Stimulated activated CD8-positive, alpha-beta memory T cell treated with anti-CD3 and anti-CD28 coated beads, Interleukin-4, amount 100 ng/mL, for 4 hours (primary cell): ENCODE data around the gene ESPN.
A peak's percentile ranks its signal among the peaks of the same experiment; 100 is the strongest.
"Not testable (repeated sequence)": the region's sequence is repeated elsewhere in the genome, so short reads cannot be mapped to it uniquely, and the experiment has no call there.

Experiments
- DNase-seq, 2 donors: peaks; one replicate each; pipeline ENCODE4 v3.0.0-alpha.2; 2020; ENCODE audit warnings: low read depth in 2 of 2, low spot score in 1 of 2

Gene ESPN, protein sequence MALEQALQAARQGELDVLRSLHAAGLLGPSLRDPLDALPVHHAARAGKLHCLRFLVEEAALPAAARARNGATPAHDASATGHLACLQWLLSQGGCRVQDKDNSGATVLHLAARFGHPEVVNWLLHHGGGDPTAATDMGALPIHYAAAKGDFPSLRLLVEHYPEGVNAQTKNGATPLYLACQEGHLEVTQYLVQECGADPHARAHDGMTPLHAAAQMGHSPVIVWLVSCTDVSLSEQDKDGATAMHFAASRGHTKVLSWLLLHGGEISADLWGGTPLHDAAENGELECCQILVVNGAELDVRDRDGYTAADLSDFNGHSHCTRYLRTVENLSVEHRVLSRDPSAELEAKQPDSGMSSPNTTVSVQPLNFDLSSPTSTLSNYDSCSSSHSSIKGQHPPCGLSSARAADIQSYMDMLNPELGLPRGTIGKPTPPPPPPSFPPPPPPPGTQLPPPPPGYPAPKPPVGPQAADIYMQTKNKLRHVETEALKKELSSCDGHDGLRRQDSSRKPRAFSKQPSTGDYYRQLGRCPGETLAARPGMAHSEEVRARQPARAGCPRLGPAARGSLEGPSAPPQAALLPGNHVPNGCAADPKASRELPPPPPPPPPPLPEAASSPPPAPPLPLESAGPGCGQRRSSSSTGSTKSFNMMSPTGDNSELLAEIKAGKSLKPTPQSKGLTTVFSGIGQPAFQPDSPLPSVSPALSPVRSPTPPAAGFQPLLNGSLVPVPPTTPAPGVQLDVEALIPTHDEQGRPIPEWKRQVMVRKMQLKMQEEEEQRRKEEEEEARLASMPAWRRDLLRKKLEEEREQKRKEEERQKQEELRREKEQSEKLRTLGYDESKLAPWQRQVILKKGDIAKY

GRCh38 chr1:6424619-6425593 is at the start of gene ESPN:
Gene ESPN (plus strand): TSS chr1:6424776. CDS start chr1:6424956, 180 bp downstream.
- DNase-seq, result no peak

DNA sequence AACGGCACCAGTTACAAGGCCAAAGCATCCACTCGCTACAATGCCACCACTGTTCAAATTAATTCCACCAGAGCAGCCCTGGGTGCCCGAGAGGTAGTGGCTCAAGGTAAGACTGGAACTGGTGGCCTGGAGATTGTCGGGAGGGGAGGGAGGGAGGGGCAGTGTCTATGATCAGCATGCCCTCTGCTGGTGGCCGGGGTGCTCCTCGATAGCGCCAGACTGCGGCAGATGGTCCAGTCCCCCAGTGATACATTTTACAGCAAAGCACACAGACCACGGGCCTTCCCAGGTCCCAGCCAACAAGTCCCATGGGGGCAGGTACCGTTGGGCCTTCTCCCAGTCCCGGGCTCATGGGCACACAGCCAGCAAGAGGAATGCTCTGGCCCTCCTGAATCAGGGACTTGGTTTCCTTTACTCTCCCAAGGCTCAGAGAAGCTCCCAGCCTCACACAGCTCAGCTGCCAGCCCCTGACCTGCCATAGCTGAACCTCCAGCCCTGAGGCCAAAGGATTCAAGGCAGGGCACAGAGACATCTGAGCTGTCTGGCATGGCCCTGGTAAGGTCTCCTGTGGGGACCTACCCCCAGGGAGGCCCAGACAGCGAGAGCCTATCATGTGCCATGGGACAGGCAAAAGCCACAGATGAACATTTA is 46.4 kb upstream of the ESPN start:
- no peak for DNase-seq

GRCh38 chr1:6380037-6380436 is 44.5 kb upstream of the ESPN start:
- DNase-seq, result no peak

DNA sequence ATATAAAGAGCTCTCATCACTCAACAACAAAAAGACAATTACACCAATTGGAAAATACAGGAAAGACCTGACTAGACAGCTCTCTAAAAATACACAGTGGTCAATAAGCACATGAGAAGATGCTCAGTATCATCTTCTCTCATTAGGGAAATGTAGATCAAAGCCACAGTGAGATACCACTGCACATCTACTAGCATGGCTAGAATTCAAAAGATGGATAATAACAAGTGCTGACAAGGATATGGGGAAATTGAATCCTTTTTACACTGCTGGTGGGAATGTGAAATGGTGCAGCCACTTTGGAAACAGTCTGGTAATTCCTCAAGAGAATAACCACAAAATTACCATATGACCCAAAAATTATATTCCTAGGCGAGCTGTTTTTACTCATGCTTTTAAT is 40.4 kb upstream of the ESPN start:
- no peak for DNase-seq

DNA sequence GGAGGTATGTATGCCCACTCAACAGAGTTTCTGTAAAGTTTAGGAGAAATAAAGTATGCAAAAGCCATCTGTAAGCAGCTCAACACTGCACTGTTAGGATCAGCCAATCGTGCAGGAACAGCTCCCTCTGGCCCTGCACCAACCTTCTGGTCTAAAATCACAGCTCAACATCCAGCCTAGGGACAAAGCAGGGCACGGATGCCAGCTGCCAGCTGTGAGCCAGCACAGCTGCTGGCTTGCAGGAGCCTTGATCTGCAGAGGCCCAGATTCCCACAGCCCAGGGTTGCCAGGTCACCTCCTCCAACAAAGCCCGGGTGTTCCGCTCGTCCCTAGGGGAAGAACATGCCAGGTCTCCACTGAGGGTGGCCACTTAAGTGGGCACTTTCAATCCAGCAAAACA is 39.6 kb upstream of the ESPN start:
- DNase-seq, result no peak

- DNase-seq, result no peak
These were observed 38.9 kb upstream of the ESPN start for GRCh38 chr1:6385488-6386191.

- no peak for DNase-seq
These were observed 38.1 kb upstream of the ESPN start for GRCh38 chr1:6386371-6386949.

DNA sequence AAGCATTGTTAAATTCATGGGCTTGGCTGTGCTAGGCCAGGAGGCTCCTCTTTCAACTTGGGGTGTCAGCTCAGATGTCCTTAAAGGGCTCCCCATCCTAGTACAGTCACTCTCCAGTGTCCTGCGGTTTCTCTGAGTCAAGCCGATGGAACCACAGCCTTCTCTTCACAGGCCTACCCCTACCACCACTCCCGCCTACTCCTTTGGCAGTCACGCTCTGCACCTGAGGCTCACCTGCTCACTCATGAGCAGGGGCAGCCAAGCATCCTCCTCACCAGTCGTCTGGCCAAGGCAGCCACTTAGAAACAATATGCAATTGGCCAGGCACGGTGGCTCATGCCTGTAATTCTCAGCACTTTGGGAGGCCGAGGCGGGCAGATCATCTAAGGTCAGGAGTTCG is 34.6 kb upstream of the ESPN start:
- DNase-seq, result no peak

- no peak for DNase-seq
These were observed 32.4 kb upstream of the ESPN start for GRCh38 chr1:6391951-6392808.

- DNase-seq, result no peak
These were observed 31.7 kb upstream of the ESPN start for GRCh38 chr1:6392809-6393399.

GRCh38 chr1:6393400-6394187 is 31.0 kb upstream of the ESPN start, which contains the start of gene ACOT7:
Gene ACOT7 (minus strand): TSS chr1:6393767. CDS start chr1:6393399, 368 bp downstream.
- peak; percentile 77 to 84 for DNase-seq

DNA sequence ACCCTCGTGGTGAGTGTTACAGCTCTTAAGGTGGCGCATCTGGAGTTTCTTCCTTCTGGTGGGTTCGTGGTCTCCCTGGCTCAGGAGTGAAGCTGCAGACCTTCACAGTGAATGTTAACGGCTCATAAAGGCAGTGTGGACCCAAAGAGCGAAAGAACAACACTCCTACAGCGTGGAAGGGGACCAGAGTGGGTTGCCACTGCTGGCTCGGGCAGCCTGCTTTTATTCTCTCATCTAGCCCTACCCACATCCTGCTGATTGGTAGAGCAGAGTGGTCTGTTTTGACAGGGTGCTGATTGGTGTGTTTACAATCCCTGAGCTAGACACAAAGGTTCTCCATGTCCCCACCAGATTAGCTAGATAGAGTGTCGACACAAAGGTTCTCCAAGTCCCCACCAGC is 29.4 kb upstream of the ESPN start:
- not testable (repeated sequence) for DNase-seq

- DNase-seq, result not testable (repeated sequence)
These were observed 28.8 kb upstream of the ESPN start for GRCh38 chr1:6395781-6396244.

- DNase-seq, result no peak
These were observed 27.6 kb upstream of the ESPN start for GRCh38 chr1:6396998-6397397.

GRCh38 chr1:6397844-6398441 is 26.6 kb upstream of the ESPN start:
- DNase-seq, result no peak

DNA sequence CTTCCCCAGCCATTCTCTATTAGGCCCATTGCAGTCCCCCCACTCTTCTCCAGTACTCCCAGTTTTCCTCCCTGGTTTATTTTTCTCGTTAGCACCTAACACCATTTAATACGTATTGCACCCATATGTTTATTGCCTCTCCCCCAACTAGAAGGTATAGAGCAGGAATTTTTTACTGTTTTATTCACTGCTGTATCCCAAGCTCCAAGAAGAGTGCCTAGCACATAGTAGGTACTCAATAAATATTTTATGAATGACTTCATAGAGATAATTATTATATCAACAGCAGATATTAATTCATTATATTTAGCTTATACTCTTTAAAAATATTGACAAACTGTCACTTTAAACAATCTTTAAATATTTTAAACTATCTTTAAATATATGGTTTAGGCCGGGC is 25.3 kb upstream of the ESPN start:
- DNase-seq, result no peak

DNA sequence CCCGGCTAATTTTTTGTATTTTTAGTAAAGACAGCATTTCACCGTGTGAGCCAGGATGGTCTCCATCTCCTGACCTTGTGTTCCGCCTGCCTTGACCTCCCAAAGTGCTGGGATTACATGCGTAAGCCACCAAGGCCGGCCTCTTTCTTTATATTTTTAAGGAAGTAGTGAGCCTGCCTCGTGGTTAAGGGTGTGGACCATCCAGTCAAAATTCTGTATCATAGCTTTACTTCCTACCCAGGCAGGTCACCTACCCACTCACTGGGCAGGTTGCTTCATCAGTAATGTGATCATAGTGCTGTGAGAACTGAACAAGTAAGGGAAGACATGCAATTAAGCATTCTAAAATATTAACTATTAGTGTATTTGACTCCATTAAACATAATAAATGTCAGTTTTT is 22.9 kb upstream of the ESPN start:
- DNase-seq, result no peak
